ENCODE results near the gene TBC1D7.

TBC1D7 gene

GRCh38 chr6:13328076-13328874 is at the start of gene TBC1D7:
TSS of gene TBC1D7 (minus strand) at chr6:13328537. CDS start at chr6:13326898, 1,639 bp downstream.
- DNase-seq, result peak; percentile 82

GRCh38 chr6:13377054-13377758 is 48.9 kb upstream of the TBC1D7 start:
- no peak for DNase-seq

- DNase-seq, result no peak
Observed at GRCh38 chr6:13375360-13375878, 47.1 kb upstream of the TBC1D7 start.

- no peak for DNase-seq
Observed at GRCh38 chr6:13373919-13374318, 45.6 kb upstream of the TBC1D7 start.

GRCh38 chr6:13373488-13373886 is 45.1 kb upstream of the TBC1D7 start:
- no peak for DNase-seq

- no peak for DNase-seq
Observed at GRCh38 chr6:13372688-13373487, 44.6 kb upstream of the TBC1D7 start.

GRCh38 chr6:13372076-13372475 is 43.7 kb upstream of the TBC1D7 start:
- no peak for DNase-seq

GRCh38 chr6:13371421-13372072 is 43.2 kb upstream of the TBC1D7 start:
- no peak for DNase-seq

- DNase-seq, result no peak
Observed at GRCh38 chr6:13370623-13371022, 42.3 kb upstream of the TBC1D7 start.

- DNase-seq, result no peak
Observed at GRCh38 chr6:13369591-13369990, 41.3 kb upstream of the TBC1D7 start.

GRCh38 chr6:13368731-13369115 is 40.4 kb upstream of the TBC1D7 start:
- DNase-seq, result no peak

- DNase-seq, result no peak
Observed at GRCh38 chr6:13368079-13368730, 39.9 kb upstream of the TBC1D7 start.

- no peak for DNase-seq
Observed at GRCh38 chr6:13367396-13367795, 39.1 kb upstream of the TBC1D7 start.

- no peak for DNase-seq
Observed at GRCh38 chr6:13365320-13365719, 37.0 kb upstream of the TBC1D7 start.

GRCh38 chr6:13364842-13365241 is 36.5 kb upstream of the TBC1D7 start:
- no peak for DNase-seq

- DNase-seq, result peak; percentile 92
Observed at GRCh38 chr6:13362412-13362811, 34.1 kb upstream of the TBC1D7 start.

GRCh38 chr6:13360671-13361540 is 32.6 kb upstream of the TBC1D7 start:
- DNase-seq, result no peak

GRCh38 chr6:13359287-13359686 is 30.9 kb upstream of the TBC1D7 start:
- no peak for DNase-seq

GRCh38 chr6:13358511-13358910 is 30.2 kb upstream of the TBC1D7 start:
- DNase-seq, result no peak

GRCh38 chr6:13357551-13358075 is 29.3 kb upstream of the TBC1D7 start:
- peak; percentile 76 for DNase-seq
